ENCODE data around the gene MPND. TPM values are rescaled to one million over a fixed set of nuclear protein-coding genes. Genes with fewer than 3 reads are reported as not detected.

Gene MPND
- total and polyA plus RNA-seq, 2 of the 13 experiments (the other 11 are each of a cell fraction or from before 2014, with no cell fraction given), result 10.8 to 15.8 TPM

- H3K27me3 ChIP-seq (ENCODE audit: control insufficient read depth in 1 of 2, insufficient read depth in 2 of 2, low read length in 2 of 2), result no peaks in the 10 kb centered on the region
- 93% methylated on average over 3 of the region's 22 CpGs for WGBS (ENCODE audit: low lambda C conversion rate)
- no peak overlapping the region for H2AFZ ChIP-seq (ENCODE audit: low read length)
- DNase-seq (ENCODE audit: low spot score) (no peak), FAIRE-seq (no peak), ATAC-seq (peak; percentile 9)
- no peak overlapping the region for H3K27ac ChIP-seq (ENCODE audit: extremely low read length, insufficient read depth, low read length)
- peaks cover 2% of the 10 kb centered on the region for H3K79me2 ChIP-seq (ENCODE audit: insufficient read depth, low read length)
- H3K9me3 ChIP-seq (ENCODE audit: low read length), result no peaks in the 10 kb centered on the region
- peaks cover 30 to 69% of the 10 kb centered on the region in 2 experiments; a peak in 4 of 5 replicates for H3K36me3 ChIP-seq (replicated peaks in 1 of 2; ENCODE audit: control insufficient read depth in 1 of 2, insufficient read depth in 2 of 2, low read length in 2 of 2)
- H3K4me1 ChIP-seq (ENCODE audit: insufficient read depth, low read length), result no peaks in the 10 kb centered on the region
- ChIA-PET CTCF (ENCODE audit: low intra/inter-chr PET ratio, low total read pairs) (interaction anchor here (0.7 kb wide), 1 partner anchor 37 kb away, joined by 3 read pairs; no protein-coding TSS in a partner anchor), POLR2A (interaction anchor here (1.4 to 2.7 kb wide), 3 partner anchors 12 to 31 kb away, joined by 5 to 11 read pairs (median 10); partner anchors contain the start of gene MPND)
- H3K4me2 ChIP-seq (ENCODE audit: low read depth, low read length), result no peak overlapping the region
- BruUV-seq (replicated peaks), result no TSS peak
- intact Hi-C loops (cut with micrococcal nuclease; ENCODE audit: unreplicated experiment), result no loop called here
- H4K20me1 ChIP-seq (ENCODE audit: insufficient read depth, low read length), result no peaks in the 10 kb centered on the region
- H3K9ac ChIP-seq (ENCODE audit: insufficient read depth, low read depth, low read length), result no peak overlapping the region
- in situ Hi-C loops (cut with HindIII; ENCODE audit: extremely low pct_ligation_motif_present, low pct_unique_long_range_greater_than_20kb), result no loop called here
- H3K4me3 ChIP-seq (replicated peaks in 1 of 3; ENCODE audit: insufficient read depth in 1 of 3, low read depth in 2 of 3, low read length in 3 of 3), result no peak overlapping the region
- TF ChIP-seq ONECUT2 (CRISPR knock-in tag; IDR thresholded peaks at IDR 0.05), result no peak
- TF ChIP-seq HNRNPL (IDR thresholded peaks at IDR 0.05; ENCODE audit: low read depth, low read length), result 0 out of 2 replicates have a peak, but pooled peaks have one; percentile 66
- TF ChIP-seq ATF1 (CRISPR knock-in tag; IDR thresholded peaks at IDR 0.05), result no peak
- no peak for TF ChIP-seq CERS6 (CRISPR knock-in tag; IDR thresholded peaks at IDR 0.05)
- no peak for TF ChIP-seq DNMT3B (CRISPR knock-in tag; conservative IDR thresholded peaks at IDR 0.05)
- no peak for TF ChIP-seq PCBP1 (IDR thresholded peaks at IDR 0.05; ENCODE audit: borderline replicate concordance, low read depth, low read length)
- peak; percentile 12 for TF ChIP-seq RBM22 (optimal IDR thresholded peaks at IDR 0.05; ENCODE audit: low read length)
- TF ChIP-seq, protein P1, sequence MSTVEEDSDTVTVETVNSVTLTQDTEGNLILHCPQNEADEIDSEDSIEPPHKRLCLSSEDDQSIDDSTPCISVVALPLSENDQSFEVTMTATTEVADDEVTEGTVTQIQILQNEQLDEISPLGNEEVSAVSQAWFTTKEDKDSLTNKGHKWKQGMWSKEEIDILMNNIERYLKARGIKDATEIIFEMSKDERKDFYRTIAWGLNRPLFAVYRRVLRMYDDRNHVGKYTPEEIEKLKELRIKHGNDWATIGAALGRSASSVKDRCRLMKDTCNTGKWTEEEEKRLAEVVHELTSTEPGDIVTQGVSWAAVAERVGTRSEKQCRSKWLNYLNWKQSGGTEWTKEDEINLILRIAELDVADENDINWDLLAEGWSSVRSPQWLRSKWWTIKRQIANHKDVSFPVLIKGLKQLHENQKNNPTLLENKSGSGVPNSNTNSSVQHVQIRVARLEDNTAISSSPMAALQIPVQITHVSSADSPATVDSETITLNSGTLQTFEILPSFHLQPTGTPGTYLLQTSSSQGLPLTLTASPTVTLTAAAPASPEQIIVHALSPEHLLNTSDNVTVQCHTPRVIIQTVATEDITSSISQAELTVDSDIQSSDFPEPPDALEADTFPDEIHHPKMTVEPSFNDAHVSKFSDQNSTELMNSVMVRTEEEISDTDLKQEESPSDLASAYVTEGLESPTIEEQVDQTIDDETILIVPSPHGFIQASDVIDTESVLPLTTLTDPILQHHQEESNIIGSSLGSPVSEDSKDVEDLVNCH (CRISPR knock-in tag; IDR thresholded peaks at IDR 0.05), result no peak
- no peak for TF ChIP-seq TFE3 (CRISPR knock-in tag; IDR thresholded peaks at IDR 0.05)
- TF ChIP-seq ZMYM4 (CRISPR knock-in tag; IDR thresholded peaks at IDR 0.05), result no peak
- no peak for TF ChIP-seq GABPA (IDR thresholded peaks at IDR 0.05; ENCODE audit: low read depth, low read length)
- TF ChIP-seq GABPA (CRISPR knock-in tag; IDR thresholded peaks at IDR 0.05; ENCODE audit: low read depth), result no peak
- TF ChIP-seq, protein P2, sequence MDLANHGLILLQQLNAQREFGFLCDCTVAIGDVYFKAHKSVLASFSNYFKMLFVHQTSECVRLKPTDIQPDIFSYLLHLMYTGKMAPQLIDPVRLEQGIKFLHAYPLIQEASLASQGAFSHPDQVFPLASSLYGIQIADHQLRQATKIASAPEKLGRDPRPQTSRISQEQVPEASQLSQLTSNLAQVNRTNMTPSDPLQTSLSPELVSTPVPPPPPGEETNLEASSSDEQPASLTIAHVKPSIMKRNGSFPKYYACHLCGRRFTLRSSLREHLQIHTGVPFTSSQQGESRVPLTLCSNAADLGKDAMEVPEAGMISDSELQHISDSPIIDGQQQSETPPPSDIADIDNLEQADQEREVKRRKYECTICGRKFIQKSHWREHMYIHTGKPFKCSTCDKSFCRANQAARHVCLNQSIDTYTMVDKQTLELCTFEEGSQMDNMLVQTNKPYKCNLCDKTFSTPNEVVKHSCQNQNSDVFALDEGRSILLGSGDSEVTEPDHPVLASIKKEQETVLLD (CRISPR knock-in tag; IDR thresholded peaks at IDR 0.05; ENCODE audit: low read depth), result no peak
- TF ChIP-seq, protein P3, sequence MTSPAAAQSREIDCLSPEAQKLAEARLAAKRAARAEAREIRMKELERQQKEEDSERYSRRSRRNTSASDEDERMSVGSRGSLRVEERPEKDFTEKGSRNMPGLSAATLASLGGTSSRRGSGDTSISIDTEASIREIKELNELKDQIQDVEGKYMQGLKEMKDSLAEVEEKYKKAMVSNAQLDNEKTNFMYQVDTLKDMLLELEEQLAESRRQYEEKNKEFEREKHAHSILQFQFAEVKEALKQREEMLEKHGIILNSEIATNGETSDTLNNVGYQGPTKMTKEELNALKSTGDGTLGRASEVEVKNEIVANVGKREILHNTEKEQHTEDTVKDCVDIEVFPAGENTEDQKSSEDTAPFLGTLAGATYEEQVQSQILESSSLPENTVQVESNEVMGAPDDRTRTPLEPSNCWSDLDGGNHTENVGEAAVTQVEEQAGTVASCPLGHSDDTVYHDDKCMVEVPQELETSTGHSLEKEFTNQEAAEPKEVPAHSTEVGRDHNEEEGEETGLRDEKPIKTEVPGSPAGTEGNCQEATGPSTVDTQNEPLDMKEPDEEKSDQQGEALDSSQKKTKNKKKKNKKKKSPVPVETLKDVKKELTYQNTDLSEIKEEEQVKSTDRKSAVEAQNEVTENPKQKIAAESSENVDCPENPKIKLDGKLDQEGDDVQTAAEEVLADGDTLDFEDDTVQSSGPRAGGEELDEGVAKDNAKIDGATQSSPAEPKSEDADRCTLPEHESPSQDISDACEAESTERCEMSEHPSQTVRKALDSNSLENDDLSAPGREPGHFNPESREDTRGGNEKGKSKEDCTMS (CRISPR knock-in tag; conservative IDR thresholded peaks at IDR 0.05), result no peak
- no peak for TF ChIP-seq FOXM1 (CRISPR knock-in tag; IDR thresholded peaks at IDR 0.05)
- no peak for TF ChIP-seq SAP130 (CRISPR knock-in tag; IDR thresholded peaks at IDR 0.05; ENCODE audit: low read depth)
These were observed 19.6 kb downstream of the MPND start for GRCh38 chr19:4362831-4363545.

Measured in HepG2 (cell line).